Uterus (tissue), 4 donors: Measurements from ENCODE around the gene SWT1. TPM values are rescaled to one million over a fixed set of nuclear protein-coding genes. Genes with fewer than 3 reads are reported as not detected.
"Not testable (repeated sequence)": the region's sequence is repeated elsewhere in the genome, so short reads cannot be mapped to it uniquely, and the experiment has no call there.

Experiments
- DNase-seq, 2 donors: peaks; one replicate each; pipeline ENCODE4 v3.0.0-alpha.2; 2019 to 2020
- H3K27ac ChIP-seq, 2 donors: fragments of 200-600 bp; sonication (generic); 1 replicate in 1 of 2; 2 replicates in 1 of 2; pipeline ENCODE4 v1.5.1; 2016 to 2018
- H3K27me3 ChIP-seq, 2 donors: fragments of 200-600 bp; sonication (generic); one replicate each; pipeline ENCODE4 v1.5.1; 2018 to 2019; ENCODE audit warnings: control low read depth in 1 of 2
- H3K36me3 ChIP-seq, 2 donors: fragments of 200-600 bp; sonication (generic); one replicate each; pipeline ENCODE4 v1.5.1; 2019; ENCODE audit warnings: control low read depth in 1 of 2
- H3K4me1 ChIP-seq, 2 donors: fragments of 200-600 bp; sonication (generic); one replicate each; pipeline ENCODE4 v1.5.1; 2018 to 2019; ENCODE audit warnings: control low read depth in 1 of 2
- H3K4me3 ChIP-seq, 2 donors: fragments of 200-600 bp; sonication (generic); 1 replicate in 1 of 2; 2 replicates in 1 of 2; pipeline ENCODE4 v1.5.1; 2018 to 2019; ENCODE audit warnings: mild to moderate bottlenecking in 1 of 2
- H3K9me3 ChIP-seq, 2 donors: fragments of 200-600 bp; sonication (generic); one replicate each; pipeline ENCODE4 v1.5.1; 2019; ENCODE audit warnings: control low read depth in 1 of 2
- POLR2A ChIP-seq, 2 donors: fragments of 450-650 bp; IDR thresholded peaks; one replicate each; pipeline ENCODE4 v1.6.1; 2016; ENCODE audit warnings: antibody characterized with exemption in 2 of 2, mild to moderate bottlenecking in 1 of 2, moderate library complexity in 1 of 2
- intact Hi-C: fragments of 100-400 bp; cut with DNase I; formaldehyde crosslinking; loops from one replicate; pipeline ENCODE4 v1.15.1; 2023; ENCODE audit warnings: low total_unique reads
- total RNA-seq, 4 donors: library from RNA; depleted of rRNA in 3 of 4; stranded (reverse); fragments of >200 nt in 3 of 4; gene quantifications; one replicate each; pipeline versions ENCODE4 v1.1.0 to v1.2.4, GENCODE V29; 2014 to 2023
- TF ChIP-seq, protein P1 (sequence below), 4 experiments: fragments of 200-600 bp in 2 of 4; fragments of 450-650 bp in 2 of 4; sonication (generic) in 2 of 4; IDR thresholded peaks; one replicate each; pipeline ENCODE4 v1.5.1; 2016 to 2019; ENCODE audit warnings: antibody characterized with exemption in 4 of 4, mild to moderate bottlenecking in 2 of 4, moderate library complexity in 1 of 4
- donor health status: DM: yes; HTN: yes; CAD: no.

The SWT1 gene
- total RNA-seq, 4 donors from 2014 or later, result 9.2 to 29.4 (median 17.5) TPM

DNA sequence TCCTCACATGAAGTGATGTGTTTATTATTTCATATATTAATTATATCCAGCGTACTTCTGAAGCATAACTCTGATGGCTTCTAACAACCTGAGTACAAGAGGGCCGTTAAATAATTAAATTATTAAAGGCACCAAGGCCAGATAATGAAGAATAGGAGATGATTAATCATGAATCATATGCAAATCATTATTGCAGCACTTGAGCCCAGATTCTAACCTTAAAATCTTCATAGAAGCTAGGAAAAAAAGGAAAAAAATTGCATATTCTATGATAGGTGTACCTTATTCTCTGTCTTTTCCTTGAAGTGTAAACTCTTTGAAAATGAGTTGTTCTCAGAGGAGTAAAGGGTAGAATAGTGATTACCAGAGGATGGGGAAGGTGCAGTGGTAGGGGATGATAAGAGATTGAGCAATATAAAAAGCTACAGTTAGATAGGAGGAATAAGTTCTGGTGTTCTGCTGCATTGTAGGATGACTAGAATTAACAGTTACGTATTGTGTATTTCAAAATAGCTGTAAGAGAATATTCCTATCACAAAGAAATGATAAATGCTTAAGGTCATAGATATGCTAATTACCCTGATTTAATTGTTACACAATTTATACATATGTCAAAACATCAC lies 51.1 kb downstream of the SWT1 start:
- Histone ChIP-seq H3K4me1 (no peaks in the 10 kb centered on the region), H3K27me3 (no peaks in the 10 kb centered on the region), H3K4me3 (no peak overlapping the region), H3K27ac (no peak overlapping the region), H3K9me3 (no peaks in the 10 kb centered on the region), H3K36me3 (no peaks in the 10 kb centered on the region)
- intact Hi-C loops, result no loop called here
- TF ChIP-seq, protein P1, sequence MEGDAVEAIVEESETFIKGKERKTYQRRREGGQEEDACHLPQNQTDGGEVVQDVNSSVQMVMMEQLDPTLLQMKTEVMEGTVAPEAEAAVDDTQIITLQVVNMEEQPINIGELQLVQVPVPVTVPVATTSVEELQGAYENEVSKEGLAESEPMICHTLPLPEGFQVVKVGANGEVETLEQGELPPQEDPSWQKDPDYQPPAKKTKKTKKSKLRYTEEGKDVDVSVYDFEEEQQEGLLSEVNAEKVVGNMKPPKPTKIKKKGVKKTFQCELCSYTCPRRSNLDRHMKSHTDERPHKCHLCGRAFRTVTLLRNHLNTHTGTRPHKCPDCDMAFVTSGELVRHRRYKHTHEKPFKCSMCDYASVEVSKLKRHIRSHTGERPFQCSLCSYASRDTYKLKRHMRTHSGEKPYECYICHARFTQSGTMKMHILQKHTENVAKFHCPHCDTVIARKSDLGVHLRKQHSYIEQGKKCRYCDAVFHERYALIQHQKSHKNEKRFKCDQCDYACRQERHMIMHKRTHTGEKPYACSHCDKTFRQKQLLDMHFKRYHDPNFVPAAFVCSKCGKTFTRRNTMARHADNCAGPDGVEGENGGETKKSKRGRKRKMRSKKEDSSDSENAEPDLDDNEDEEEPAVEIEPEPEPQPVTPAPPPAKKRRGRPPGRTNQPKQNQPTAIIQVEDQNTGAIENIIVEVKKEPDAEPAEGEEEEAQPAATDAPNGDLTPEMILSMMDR (IDR thresholded peaks at IDR 0.05), result no peak
- no peak for TF ChIP-seq POLR2A (IDR thresholded peaks at IDR 0.05)
- no peak for DNase-seq

DNA sequence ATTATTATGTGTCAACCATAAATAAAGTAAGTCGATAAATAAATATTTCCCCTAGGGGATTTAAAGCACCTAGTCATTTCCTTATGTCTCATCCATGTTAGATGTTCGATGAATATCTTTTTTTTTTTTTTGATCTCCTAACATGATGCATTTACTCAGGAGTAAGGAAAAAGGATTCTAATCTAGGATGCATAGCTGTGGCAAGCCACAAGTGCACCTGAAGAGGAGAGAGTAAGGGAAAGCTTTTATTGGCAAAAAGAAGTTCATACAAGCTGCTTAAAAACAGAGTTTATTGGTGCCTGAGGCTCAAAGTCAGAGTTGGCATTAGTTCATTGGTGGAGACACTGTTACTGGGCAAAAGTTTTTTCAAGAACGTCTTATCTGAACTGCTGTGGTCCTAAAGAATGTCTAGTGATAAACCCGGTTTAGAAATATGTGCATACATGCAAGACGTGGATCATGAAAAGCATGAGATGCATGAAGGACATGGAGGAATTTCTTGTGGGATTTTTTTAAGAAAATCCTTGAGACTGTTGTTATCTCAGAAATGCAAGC lies 51.7 kb downstream of the SWT1 start:
- DNase-seq, result no peak
- H3K4me1 ChIP-seq, result no peaks in the 10 kb centered on the region
- TF ChIP-seq, protein P1 (IDR thresholded peaks at IDR 0.05), result no peak
- no peak for TF ChIP-seq POLR2A (IDR thresholded peaks at IDR 0.05)
- H3K36me3 ChIP-seq, result no peaks in the 10 kb centered on the region
- intact Hi-C loops, result no loop called here
- no peaks in the 10 kb centered on the region for H3K27me3 ChIP-seq
- H3K9me3 ChIP-seq, result no peaks in the 10 kb centered on the region
- H3K27ac ChIP-seq, result no peak overlapping the region
- H3K4me3 ChIP-seq, result no peak overlapping the region

DNA sequence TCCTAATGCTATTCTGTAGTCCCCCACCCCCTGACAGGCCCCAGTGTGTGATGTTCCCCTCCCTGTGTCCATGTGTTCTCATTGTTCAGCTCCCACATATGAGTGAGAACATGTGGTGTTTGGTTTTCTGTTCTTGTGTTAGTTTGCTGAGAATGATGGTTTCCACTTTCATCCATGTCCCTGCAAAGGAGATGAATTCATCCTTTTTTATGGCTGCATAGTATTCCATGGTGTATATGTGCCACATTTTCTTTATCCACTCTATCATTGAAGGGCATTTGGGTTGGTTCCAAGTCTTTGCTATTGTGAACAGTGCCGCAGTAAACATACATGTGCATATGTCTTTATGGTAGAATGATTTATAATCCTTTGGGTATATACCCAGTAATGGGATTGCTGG lies 52.4 kb downstream of the SWT1 start:
- H3K36me3 ChIP-seq, H3K4me1 ChIP-seq, H3K27ac ChIP-seq, H3K4me3 ChIP-seq, H3K9me3 ChIP-seq, H3K27me3 ChIP-seq, DNase-seq, intact Hi-C loops: not testable (repeated sequence)

DNA sequence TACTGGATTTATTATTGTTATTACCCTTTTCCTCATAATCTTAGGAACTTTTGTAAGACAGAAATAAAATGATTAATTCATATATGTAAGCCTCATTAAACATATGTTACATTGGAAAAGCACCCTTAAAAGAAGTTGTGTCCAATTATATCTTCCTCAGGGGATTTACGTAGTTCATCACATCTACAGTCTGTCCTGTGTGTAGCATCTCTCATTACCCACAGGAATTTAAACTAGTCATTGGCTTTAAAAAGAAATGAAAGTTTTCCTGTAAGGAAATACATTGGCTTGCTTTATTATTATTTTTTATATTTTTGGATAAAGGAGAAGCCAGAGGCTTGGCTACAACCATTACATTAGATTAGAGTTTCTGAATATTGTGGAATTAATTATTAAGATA lies 56.1 kb downstream of the SWT1 start:
- Histone ChIP-seq H3K27ac (no peak overlapping the region), H3K36me3 (no peaks in the 10 kb centered on the region), H3K27me3 (no peaks in the 10 kb centered on the region), H3K4me1 (no peaks in the 10 kb centered on the region), H3K9me3 (no peaks in the 10 kb centered on the region), H3K4me3 (no peak overlapping the region)
- intact Hi-C loops, result no loop called here
- TF ChIP-seq POLR2A (IDR thresholded peaks at IDR 0.05), result no peak
- TF ChIP-seq, protein P1 (IDR thresholded peaks at IDR 0.05), result no peak
- DNase-seq, result no peak

DNA sequence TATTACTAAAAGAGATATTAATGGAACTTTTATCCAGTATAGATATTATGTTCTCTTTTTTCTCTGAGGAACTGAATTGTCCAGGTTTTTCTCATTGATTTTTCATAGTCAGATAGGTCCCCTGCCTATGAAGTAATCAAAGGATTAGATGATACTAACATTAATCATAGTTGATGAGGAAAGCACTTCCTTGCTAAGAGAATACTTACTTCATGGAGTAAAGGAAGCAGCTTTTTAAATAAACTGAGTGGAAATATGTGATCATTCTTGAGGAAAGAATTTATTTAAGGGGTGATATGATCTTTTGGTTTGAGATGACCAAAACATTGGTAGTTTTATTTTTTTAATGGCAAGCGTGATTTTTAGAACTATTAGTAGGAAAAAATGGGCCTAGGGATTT lies 58.9 kb downstream of the SWT1 start:
- DNase-seq, result no peak
- H3K27me3 ChIP-seq, result no peaks in the 10 kb centered on the region
- no peaks in the 10 kb centered on the region for H3K4me1 ChIP-seq
- no peaks in the 10 kb centered on the region for H3K36me3 ChIP-seq
- intact Hi-C loops, result no loop called here
- H3K27ac ChIP-seq, result no peak overlapping the region
- no peak overlapping the region for H3K4me3 ChIP-seq
- TF ChIP-seq, protein P1 (IDR thresholded peaks at IDR 0.05), result no peak
- TF ChIP-seq POLR2A (IDR thresholded peaks at IDR 0.05), result no peak
- H3K9me3 ChIP-seq, result no peaks in the 10 kb centered on the region
